ENCODE measurements around the gene OTOP2.
A peak's percentile ranks its signal among the peaks of the same experiment; 100 is the strongest.

OTOP2 gene

DNA sequence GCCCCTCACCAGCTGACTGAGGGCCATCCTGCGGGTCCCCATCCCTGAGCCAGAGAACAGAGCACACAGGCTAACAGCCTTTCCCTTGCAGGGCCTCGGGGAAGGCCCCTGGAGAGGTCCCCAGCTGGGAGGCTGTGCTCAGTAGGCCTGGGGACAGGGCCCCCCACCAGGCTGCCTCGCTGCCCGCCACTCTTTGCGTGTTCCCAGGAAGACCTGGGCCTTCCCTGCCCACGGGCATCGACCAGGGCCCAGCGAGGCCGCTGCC lies 47.7 kb downstream of the OTOP2 start:
- Histone ChIP-seq H2AFZ (peak overlapping the region; percentile 93), H3K4me2 (ENCODE audit: low read length) (peak overlapping the region; percentile 88), H3K4me1 (peaks cover 3% of the 10 kb centered on the region), H3K36me3 (ENCODE audit: control insufficient read depth, insufficient read depth, low read length) (no peaks in the 10 kb centered on the region), H3K9ac (no peak overlapping the region), H3K4me3 (ENCODE audit: low read depth, low read length) (peak overlapping the region; percentile 68), H3K27ac (peak overlapping the region; percentile 15), H3K9me3 (ENCODE audit: control insufficient read depth, low read length) (no peaks in the 10 kb centered on the region), H3K27me3 (ENCODE audit: control insufficient read depth, insufficient read depth, low read length) (no peaks in the 10 kb centered on the region), H3K79me2 (peaks cover 6% of the 10 kb centered on the region)
- TF ChIP-seq, protein P1, sequence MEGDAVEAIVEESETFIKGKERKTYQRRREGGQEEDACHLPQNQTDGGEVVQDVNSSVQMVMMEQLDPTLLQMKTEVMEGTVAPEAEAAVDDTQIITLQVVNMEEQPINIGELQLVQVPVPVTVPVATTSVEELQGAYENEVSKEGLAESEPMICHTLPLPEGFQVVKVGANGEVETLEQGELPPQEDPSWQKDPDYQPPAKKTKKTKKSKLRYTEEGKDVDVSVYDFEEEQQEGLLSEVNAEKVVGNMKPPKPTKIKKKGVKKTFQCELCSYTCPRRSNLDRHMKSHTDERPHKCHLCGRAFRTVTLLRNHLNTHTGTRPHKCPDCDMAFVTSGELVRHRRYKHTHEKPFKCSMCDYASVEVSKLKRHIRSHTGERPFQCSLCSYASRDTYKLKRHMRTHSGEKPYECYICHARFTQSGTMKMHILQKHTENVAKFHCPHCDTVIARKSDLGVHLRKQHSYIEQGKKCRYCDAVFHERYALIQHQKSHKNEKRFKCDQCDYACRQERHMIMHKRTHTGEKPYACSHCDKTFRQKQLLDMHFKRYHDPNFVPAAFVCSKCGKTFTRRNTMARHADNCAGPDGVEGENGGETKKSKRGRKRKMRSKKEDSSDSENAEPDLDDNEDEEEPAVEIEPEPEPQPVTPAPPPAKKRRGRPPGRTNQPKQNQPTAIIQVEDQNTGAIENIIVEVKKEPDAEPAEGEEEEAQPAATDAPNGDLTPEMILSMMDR (IDR thresholded peaks at IDR 0.05): no peak

DNA sequence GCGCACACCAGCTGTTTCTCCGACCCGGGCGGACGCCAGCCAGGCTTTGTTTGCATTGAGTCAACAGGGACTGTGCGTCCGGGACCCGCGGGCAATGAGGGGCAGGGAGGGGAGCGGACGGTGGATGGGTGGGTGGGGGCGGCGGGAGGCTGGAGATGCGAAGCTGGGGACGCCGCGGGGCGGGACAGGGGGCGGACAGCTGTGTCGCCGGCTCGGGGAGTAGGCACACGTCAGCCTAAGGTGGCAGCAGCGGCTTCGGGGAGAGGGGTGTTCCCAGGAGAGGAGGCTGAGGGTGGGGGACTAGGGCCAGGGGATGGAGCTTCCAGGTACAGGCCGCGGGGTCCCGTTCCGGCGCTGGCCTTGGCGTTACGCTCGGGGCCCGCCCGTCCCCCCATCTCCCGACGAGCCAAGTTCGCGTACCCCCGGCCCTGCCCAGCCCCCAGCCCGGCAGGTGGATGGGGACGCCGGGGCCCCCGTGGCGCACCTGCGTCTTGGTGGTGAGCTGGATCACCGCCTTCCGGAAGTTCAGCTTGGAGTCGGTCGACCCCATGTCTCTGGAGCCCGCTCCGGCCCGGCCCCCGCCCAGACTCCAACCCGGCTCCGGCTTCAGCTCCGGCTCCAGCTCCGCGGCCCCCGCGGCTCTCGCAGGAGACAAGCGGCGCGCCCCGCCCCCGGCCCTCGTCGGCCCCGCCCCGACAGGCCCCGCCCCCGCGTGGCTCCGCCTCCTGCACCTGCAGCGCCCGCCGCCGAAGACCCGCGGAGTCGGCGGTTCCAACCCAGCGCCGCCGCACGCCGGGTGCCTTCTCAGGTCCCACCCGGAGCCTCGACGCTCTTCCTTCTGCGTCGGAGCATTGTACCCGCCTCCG lies 48.3 kb downstream of the OTOP2 start, which contains the start of gene HID1:
HID1 (minus strand) TSS at position 653 of the 866 bp plus-strand sequence; CDS start at position 550, 103 bp downstream.
- Histone ChIP-seq H3K27me3 (ENCODE audit: control insufficient read depth, insufficient read depth, low read length) (no peaks in the 10 kb centered on the region), H3K27ac (peak within 1 kb of the TSS; percentile 15), H3K4me2 (ENCODE audit: low read length) (peak within 1 kb of the TSS; percentile 88), H2AFZ (peak within 1 kb of the TSS; percentile 93), H3K4me3 (ENCODE audit: low read depth, low read length) (peak within 1 kb of the TSS; percentile 68), H3K36me3 (ENCODE audit: control insufficient read depth, insufficient read depth, low read length) (no peaks in the 10 kb centered on the region), H3K79me2 (peaks cover 6% of the 10 kb centered on the region), H3K9ac (peak within 1 kb of the TSS; percentile 84), H3K4me1 (peaks cover 3% of the 10 kb centered on the region), H3K9me3 (ENCODE audit: control insufficient read depth, low read length) (no peaks in the 10 kb centered on the region)
- TF ChIP-seq, protein P1 (IDR thresholded peaks at IDR 0.05): no peak

DNA sequence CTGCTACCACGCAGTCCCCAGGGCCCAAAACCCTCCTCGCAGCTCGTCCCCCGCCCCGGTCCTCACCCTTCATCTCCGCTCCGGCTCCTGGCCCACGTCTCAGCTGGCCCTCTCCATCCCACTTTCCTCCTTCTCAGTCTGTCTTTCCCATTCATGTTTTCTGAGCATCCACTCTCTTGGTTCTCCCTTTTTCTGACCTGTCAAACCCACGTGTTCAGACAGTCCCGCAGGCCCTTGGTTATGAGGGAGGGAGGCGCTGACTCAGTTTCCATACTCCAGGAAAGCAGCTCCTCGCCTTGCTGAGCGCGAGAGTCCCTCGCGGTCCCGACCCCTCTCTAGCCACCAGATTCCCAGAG lies 48.9 kb downstream of the OTOP2 start:
- TF ChIP-seq, protein P1 (IDR thresholded peaks at IDR 0.05): no peak
- H2AFZ ChIP-seq: peak overlapping the region; percentile 93
- H3K79me2 ChIP-seq: peaks cover 6% of the 10 kb centered on the region
- no peak overlapping the region for H3K9ac ChIP-seq
- no peaks in the 10 kb centered on the region for H3K27me3 ChIP-seq (ENCODE audit: control insufficient read depth, insufficient read depth, low read length)
- H3K4me3 ChIP-seq (ENCODE audit: low read depth, low read length): peak overlapping the region; percentile 68
- H3K4me1 ChIP-seq: peaks cover 3% of the 10 kb centered on the region
- no peaks in the 10 kb centered on the region for H3K9me3 ChIP-seq (ENCODE audit: control insufficient read depth, low read length)
- peak overlapping the region; percentile 88 for H3K4me2 ChIP-seq (ENCODE audit: low read length)
- H3K36me3 ChIP-seq (ENCODE audit: control insufficient read depth, insufficient read depth, low read length): no peaks in the 10 kb centered on the region
- no peak overlapping the region for H3K27ac ChIP-seq

DNA sequence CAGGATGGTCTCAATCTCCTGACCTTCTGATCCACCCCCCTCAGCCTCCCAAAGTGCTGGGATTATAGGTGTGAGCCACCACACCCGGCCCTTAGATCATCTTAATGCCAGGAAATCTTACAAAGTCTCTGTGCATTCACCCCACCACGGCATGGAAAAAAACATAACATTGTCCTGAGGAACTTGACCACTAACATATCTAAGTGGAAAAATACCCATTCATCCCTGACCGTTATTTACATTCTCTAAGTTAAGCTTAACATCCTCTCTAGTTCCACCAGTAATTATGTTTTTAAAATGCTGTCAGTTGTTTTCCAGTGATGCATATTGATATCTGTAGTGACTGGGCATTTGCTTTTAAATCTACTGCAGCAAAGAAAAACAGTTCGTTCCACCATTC lies 51.9 kb downstream of the OTOP2 start:
- Histone ChIP-seq H3K9ac (no peak overlapping the region), H3K4me3 (ENCODE audit: low read depth, low read length) (no peak overlapping the region), H2AFZ (no peak overlapping the region), H3K4me2 (ENCODE audit: low read length) (no peak overlapping the region), H3K36me3 (ENCODE audit: control insufficient read depth, insufficient read depth, low read length) (no peaks in the 10 kb centered on the region), H3K4me1 (peaks cover 3% of the 10 kb centered on the region), H3K27ac (no peak overlapping the region), H3K79me2 (peaks cover 6% of the 10 kb centered on the region), H3K27me3 (ENCODE audit: control insufficient read depth, insufficient read depth, low read length) (no peaks in the 10 kb centered on the region), H3K9me3 (ENCODE audit: control insufficient read depth, low read length) (no peaks in the 10 kb centered on the region)
- TF ChIP-seq, protein P1 (IDR thresholded peaks at IDR 0.05): no peak

DNA sequence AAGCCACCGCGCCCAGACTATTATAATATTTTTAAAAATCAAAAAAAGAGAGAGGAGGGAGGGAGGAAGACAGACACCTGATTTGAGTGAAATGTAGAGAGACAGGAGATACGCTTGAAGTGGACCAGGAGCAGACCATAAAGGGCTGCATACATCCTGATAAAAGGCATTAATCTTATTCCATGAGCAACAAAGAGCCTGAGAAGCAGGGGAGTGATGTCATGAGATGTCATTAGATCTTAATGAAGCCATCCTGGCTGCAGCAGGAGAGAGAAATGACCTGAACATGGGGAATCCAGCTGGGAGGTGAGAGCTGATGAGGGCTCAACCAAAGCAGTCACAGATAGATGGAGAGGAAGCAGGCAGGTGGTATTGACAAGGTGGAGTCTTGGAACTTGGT lies 53.7 kb downstream of the OTOP2 start:
- H3K36me3 ChIP-seq (ENCODE audit: control insufficient read depth, insufficient read depth, low read length): no peaks in the 10 kb centered on the region
- H3K9ac ChIP-seq: no peak overlapping the region
- TF ChIP-seq, protein P1 (IDR thresholded peaks at IDR 0.05): no peak

More for the DNA sequence above, 53.7 kb downstream of the OTOP2 start:
- Histone ChIP-seq H3K27me3 (ENCODE audit: control insufficient read depth, insufficient read depth, low read length) (no peaks in the 10 kb centered on the region), H3K27ac (no peak overlapping the region), H3K4me2 (ENCODE audit: low read length) (no peak overlapping the region), H3K9me3 (ENCODE audit: control insufficient read depth, low read length) (no peaks in the 10 kb centered on the region), H3K4me3 (ENCODE audit: low read depth, low read length) (no peak overlapping the region), H3K79me2 (no peaks in the 10 kb centered on the region), H2AFZ (no peak overlapping the region), H3K4me1 (peaks cover 6% of the 10 kb centered on the region)
